ENCODE results near the gene QRSL1. TPM values are rescaled to one million over a fixed set of nuclear protein-coding genes. Genes with fewer than 3 reads are reported as not detected.

The QRSL1 gene
- polyA plus RNA-seq, 1 of the 3 experiments (the other 2 are of a cell fraction) = 5.7 TPM

DNA sequence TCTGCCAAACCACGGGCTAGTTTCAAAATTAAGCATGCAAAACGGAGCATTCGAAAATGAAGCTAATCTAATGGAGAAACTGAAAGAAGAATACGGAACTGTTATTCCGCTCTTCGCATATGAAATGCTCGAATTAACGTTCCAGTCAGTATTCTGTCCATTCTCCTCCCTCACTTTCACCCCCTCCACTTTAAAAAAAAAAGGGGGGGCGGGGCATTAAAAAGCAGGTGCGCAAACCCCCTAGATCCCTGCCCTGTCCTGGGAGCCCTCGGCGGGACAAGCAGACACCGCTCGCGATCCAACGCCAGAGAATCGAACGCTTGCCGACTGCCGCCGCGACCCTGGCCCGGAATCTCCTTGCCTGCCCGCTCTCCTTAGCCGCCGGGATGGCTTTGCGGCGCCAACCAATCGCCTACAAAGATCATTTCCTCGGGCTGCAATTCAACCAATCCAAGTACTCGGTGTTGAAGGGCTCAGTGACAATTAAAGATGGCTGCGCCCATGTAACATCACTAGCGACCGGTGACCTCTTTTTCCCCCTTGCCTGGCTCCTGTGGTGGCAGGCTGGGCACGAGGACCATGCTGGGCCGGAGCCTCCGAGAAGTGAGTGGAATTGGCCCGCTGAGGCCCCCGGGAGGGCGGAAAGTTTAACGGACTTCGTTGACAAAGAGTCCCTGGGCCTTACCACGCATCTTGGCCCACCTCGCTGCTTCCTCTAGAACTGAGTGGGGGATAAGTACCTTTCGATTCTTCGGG lies at the start of gene QRSL1, which contains the start of gene RTN4IP1 (continued):
- TF ChIP-seq IRF3 (IDR thresholded peaks at IDR 0.05; ENCODE audit: low read depth, low read length) (peak; percentile 66), ELF1 (IDR thresholded peaks at IDR 0.05) (0 out of 2 replicates have a peak, but pooled peaks have one; percentile 30), NFIC (IDR thresholded peaks at IDR 0.05; ENCODE audit: borderline replicate concordance) (no peak), SMC3 (IDR thresholded peaks at IDR 0.05; ENCODE audit: low read depth, low read length) (no peak), FOXJ3 (CRISPR knock-in tag; IDR thresholded peaks at IDR 0.05) (no peak), NRF1 (IDR thresholded peaks at IDR 0.05; ENCODE audit: low read depth, low read length) (no peak)

DNA sequence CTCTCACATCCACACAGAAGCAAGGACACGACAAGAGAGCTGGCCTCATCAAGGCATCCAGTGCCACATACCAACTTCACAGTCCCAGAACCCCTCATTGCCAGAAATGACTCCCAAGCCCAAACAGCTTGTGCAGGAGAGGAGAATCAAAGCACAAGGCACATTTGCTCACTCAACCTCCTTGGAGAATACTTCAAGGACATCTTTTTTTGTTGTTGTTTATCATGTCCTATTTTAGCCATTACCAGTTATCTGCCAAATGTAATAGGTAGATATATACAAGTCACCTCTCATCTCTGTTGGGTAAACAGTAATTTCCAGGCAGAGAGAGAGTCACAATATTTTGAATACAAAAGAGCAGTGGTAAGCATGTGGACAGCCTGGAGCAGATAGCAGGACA lies 47.9 kb upstream of the QRSL1 start:
- 100% methylated on average over 1 of the region's 1 CpG for WGBS (ENCODE audit: low lambda C conversion rate)
- CTCF ChIA-PET = interaction anchor here (2.0 kb wide), 1 partner anchor 15 kb away, joined by 8 read pairs; no protein-coding TSS in a partner anchor
- Histone ChIP-seq H3K27me3 (ENCODE audit: insufficient read depth) (no peaks in the 10 kb centered on the region), H3F3A (replicated peaks; ENCODE audit: insufficient read depth) (no peaks in the 10 kb centered on the region), H3K9me3 (no peaks in the 10 kb centered on the region), H4K20me1 (ENCODE audit: insufficient read depth) (no peaks in the 10 kb centered on the region), H3K4me1 (ENCODE audit: control insufficient read depth in 1 of 2, insufficient read depth in 2 of 2, low read depth in 1 of 2, low read length in 1 of 2) (no peaks in the 10 kb centered on the region), H3K4me2 (no peak overlapping the region), H3K9me2 (no peaks in the 10 kb centered on the region), H3K27ac (ENCODE audit: low read depth in 2 of 2, low read length in 1 of 2) (no peak overlapping the region), H3K79me2 (ENCODE audit: insufficient read depth) (no peaks in the 10 kb centered on the region), H3K9ac (no peak overlapping the region), H2AFZ (ENCODE audit: low read depth) (no peak overlapping the region), H3K4me3 (ENCODE audit: low read depth in 2 of 2, low read length in 1 of 2) (no peak overlapping the region), H3K36me3 (replicated peaks in 1 of 2; ENCODE audit: control insufficient read depth in 1 of 2, insufficient read depth in 2 of 2, low read length in 1 of 2) (peaks cover 0 to 15% of the 10 kb centered on the region in 2 experiments)
- DNase-seq = no peak
- TF ChIP-seq FOXM1 (IDR thresholded peaks at IDR 0.05; ENCODE audit: low read depth) (no peak), EZH2phosphoT487 (IDR thresholded peaks at IDR 0.05; ENCODE audit: borderline replicate concordance, low read depth) (no peak), NFIC (IDR thresholded peaks at IDR 0.05; ENCODE audit: borderline replicate concordance) (no peak), SMC3 (IDR thresholded peaks at IDR 0.05; ENCODE audit: low read depth, low read length) (no peak), CHD2 (IDR thresholded peaks at IDR 0.05; ENCODE audit: low read length, partially characterized antibody) (no peak), RCOR1 (IDR thresholded peaks at IDR 0.05; ENCODE audit: low read length) (no peak), RFX5 (IDR thresholded peaks at IDR 0.05; ENCODE audit: low read length) (no peak), GABPA (IDR thresholded peaks at IDR 0.05; ENCODE audit: low read depth) (no peak), FOXJ3 (CRISPR knock-in tag; IDR thresholded peaks at IDR 0.05) (no peak), MEF2A (IDR thresholded peaks at IDR 0.05; ENCODE audit: borderline replicate concordance, low read depth) (no peak), YY1 (IDR thresholded peaks at IDR 0.05; ENCODE audit: low read depth) (no peak), REST (IDR thresholded peaks at IDR 0.05; ENCODE audit: low read depth, low read length) (no peak), EP300 (IDR thresholded peaks at IDR 0.05; ENCODE audit: borderline replicate concordance in 1 of 2, low read depth in 1 of 2, low read length in 1 of 2) (no peak), ELF1 (IDR thresholded peaks at IDR 0.05) (no peak)
- TF ChIP-seq, protein P1, sequence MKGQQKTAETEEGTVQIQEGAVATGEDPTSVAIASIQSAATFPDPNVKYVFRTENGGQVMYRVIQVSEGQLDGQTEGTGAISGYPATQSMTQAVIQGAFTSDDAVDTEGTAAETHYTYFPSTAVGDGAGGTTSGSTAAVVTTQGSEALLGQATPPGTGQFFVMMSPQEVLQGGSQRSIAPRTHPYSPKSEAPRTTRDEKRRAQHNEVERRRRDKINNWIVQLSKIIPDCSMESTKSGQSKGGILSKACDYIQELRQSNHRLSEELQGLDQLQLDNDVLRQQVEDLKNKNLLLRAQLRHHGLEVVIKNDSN (IDR thresholded peaks at IDR 0.05; ENCODE audit: borderline replicate concordance, low read depth) = no peak
- TF ChIP-seq, protein P2, sequence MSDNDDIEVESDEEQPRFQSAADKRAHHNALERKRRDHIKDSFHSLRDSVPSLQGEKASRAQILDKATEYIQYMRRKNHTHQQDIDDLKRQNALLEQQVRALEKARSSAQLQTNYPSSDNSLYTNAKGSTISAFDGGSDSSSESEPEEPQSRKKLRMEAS (IDR thresholded peaks at IDR 0.05; ENCODE audit: low read depth) = no peak
- POLR2A ChIA-PET = no interaction called here

Measured in SK-N-SH (cell line).